Left renal pelvis (tissue), 4 donors: ENCODE results near the gene CYP26A1. TPM values are rescaled to one million over a fixed set of nuclear protein-coding genes. Genes with fewer than 3 reads are reported as not detected.

ENCODE experiments used
- DNase-seq, 4 donors: peaks; one replicate each; pipeline ENCODE4 v3.0.0-alpha.2; 2013; ENCODE audit warnings: low read depth in 4 of 4, low spot score in 3 of 4
- polyA plus RNA-seq, 4 donors: library from polyadenylated mRNA; unstranded; fragments of 120-200 nt; gene quantifications; one replicate each; pipeline ENCODE4 v1.2.1, GENCODE V29; 2013; ENCODE audit not compliant: insufficient read length in 4 of 4

Gene CYP26A1
- polyA plus RNA-seq, 4 donors = 0.14 to 0.37 TPM; not detected in 2

GRCh38 chr10:93113042-93113441 is 39.3 kb downstream of the CYP26A1 start:
- no peak for DNase-seq

- no peak for DNase-seq
These were observed 42.1 kb downstream of the CYP26A1 start for GRCh38 chr10:93115661-93116383.

GRCh38 chr10:93121311-93121710 is 47.6 kb downstream of the CYP26A1 start:
- no peak for DNase-seq

GRCh38 chr10:93123766-93124165 is 50.1 kb downstream of the CYP26A1 start:
- DNase-seq = no peak

GRCh38 chr10:93124580-93125318 is 51.1 kb downstream of the CYP26A1 start:
- no peak for DNase-seq

- no peak for DNase-seq
These were observed 52.3 kb downstream of the CYP26A1 start for GRCh38 chr10:93125966-93126365.

- DNase-seq = no peak
These were observed 52.9 kb downstream of the CYP26A1 start for GRCh38 chr10:93126483-93127052.

Other genes with a start within 250 kb of the CYP26A1 start
- gene EXOC6, start 225.4 kb upstream of the CYP26A1 start, polyA plus RNA-seq = 10 to 100 TPM; 10.9 to 21.9 (median 17.2) TPM
- gene CYP26C1, start 13.1 kb upstream of the CYP26A1 start, polyA plus RNA-seq = under 1 TPM in 2 of 4 donors, not detected in 2; 0.06 TPM